Activated CD4-positive, alpha-beta memory T cell treated with anti-CD3 and anti-CD28 coated beads for 36 hours (primary cell): ENCODE results near the gene RING1. TPM values are rescaled to one million over a fixed set of nuclear protein-coding genes. Genes with fewer than 3 reads are reported as not detected.

Experiments
- CTCF ChIA-PET: fragments of 350-600 bp; sonication (Branson Sonifier 250); formaldehyde crosslinking; loops from one replicate; lab custom pipeline; 2021; ENCODE audit warnings: antibody characterized with exemption, inconsistent platforms; lab: Charles Lee
- POLR2A ChIA-PET: fragments of 350-600 bp; sonication (Branson Sonifier 250); formaldehyde crosslinking; loops from one replicate; lab custom pipeline; 2021; ENCODE audit warnings: antibody characterized with exemption; lab: Charles Lee
- DNase-seq: peaks from one replicate; pipeline ENCODE4 v3.0.0-alpha.2; 2020
- H3K27ac Mint-ChIP-seq: one replicate; pipeline ENCODE4 v1.8.0; 2021; ENCODE audit warnings: mixed read lengths
- H3K27me3 Mint-ChIP-seq: one replicate; pipeline ENCODE4 v1.8.0; 2021; ENCODE audit warnings: mixed read lengths
- H3K36me3 Mint-ChIP-seq: one replicate; pipeline ENCODE4 v1.8.0; 2021; ENCODE audit warnings: mixed read lengths
- H3K4me1 Mint-ChIP-seq: one replicate; pipeline ENCODE4 v1.8.0; 2021; ENCODE audit warnings: low read depth, mixed read lengths
- H3K4me3 Mint-ChIP-seq: one replicate; pipeline ENCODE4 v1.8.0; 2021; ENCODE audit warnings: mild to moderate bottlenecking, mixed read lengths
- H3K9me3 Mint-ChIP-seq: one replicate; pipeline ENCODE4 v1.8.0; 2021; ENCODE audit warnings: mixed read lengths
- intact Hi-C: fragments of 100-400 bp; cut with micrococcal nuclease; formaldehyde crosslinking; loops from one replicate; pipeline ENCODE4 v1.15.1; 2023
- total RNA-seq, 2 experiments: library from RNA; stranded (reverse); gene quantifications; one replicate each; pipeline ENCODE4 v1.2.3, GENCODE V29; 2021

The RING1 gene
- total RNA-seq, 2 experiments from 2014 or later: 25.4 to 28.4 TPM

GRCh38 chr6:33241968-33242367, 33.7 kb downstream of the RING1 start:
- ChIA-PET CTCF (interaction anchor here (1.7 kb wide), 1 partner anchor 81 kb away, joined by 5 read pairs; no protein-coding TSS in a partner anchor), POLR2A (no interaction called here)
- no peak overlapping the region for H3K4me3 Mint-ChIP-seq
- intact Hi-C loops: loop anchor here (1.0 kb wide), 1 partner anchor 37 kb away; no protein-coding TSS in a partner anchor
- H3K27ac Mint-ChIP-seq: peak overlapping the region; percentile 1
- no peaks in the 10 kb centered on the region for H3K36me3 Mint-ChIP-seq
- DNase-seq: no peak
- peaks cover 7% of the 10 kb centered on the region for H3K27me3 Mint-ChIP-seq
- H3K9me3 Mint-ChIP-seq: no peaks in the 10 kb centered on the region
- peaks cover 9% of the 10 kb centered on the region for H3K4me1 Mint-ChIP-seq

- no peak overlapping the region for H3K4me3 Mint-ChIP-seq
- no peak for DNase-seq
- ChIA-PET CTCF (no interaction called here), POLR2A (interaction anchor here (0.7 kb wide), 1 partner anchor 46 kb away, joined by 4 read pairs; no protein-coding TSS in a partner anchor)
- H3K27ac Mint-ChIP-seq: no peak overlapping the region
- intact Hi-C loops: no loop called here
- peaks cover 14% of the 10 kb centered on the region for H3K4me1 Mint-ChIP-seq
- H3K9me3 Mint-ChIP-seq: no peaks in the 10 kb centered on the region
- no peaks in the 10 kb centered on the region for H3K36me3 Mint-ChIP-seq
- H3K27me3 Mint-ChIP-seq: peaks cover 7% of the 10 kb centered on the region
Measured at GRCh38 chr6:33243476-33243875, 35.2 kb downstream of the RING1 start.

GRCh38 chr6:33247977-33248642, 39.8 kb downstream of the RING1 start:
- ChIA-PET CTCF (interaction anchor here (0.6 to 8.1 kb wide), 43 partner anchors 9 to 378 kb away, joined by 3 to 101 read pairs (median 5); partner anchors contain the start of genes B3GALT4, HLA-DMB, HSD17B8 and RGL2), POLR2A (interaction anchor here (0.7 to 3.2 kb wide), 9 partner anchors 23 to 353 kb away, joined by 3 to 13 read pairs (median 6); partner anchors contain the start of genes B3GALT4, HSD17B8, RING1 and RPS18)
- intact Hi-C loops: loop anchor here (1.0 to 2.0 kb wide), 2 partner anchors 87 to 233 kb away; no protein-coding TSS in a partner anchor
- Mint-ChIP-seq H3K4me3 (peak overlapping the region; percentile 88), H3K9me3 (no peaks in the 10 kb centered on the region), H3K27me3 (peaks cover 3% of the 10 kb centered on the region), H3K27ac (peak overlapping the region; percentile 90), H3K36me3 (peaks cover 28% of the 10 kb centered on the region), H3K4me1 (peaks cover 43% of the 10 kb centered on the region)
- peak; percentile 94 for DNase-seq

GRCh38 chr6:33248643-33248931, 40.3 kb downstream of the RING1 start:
- peak overlapping the region; percentile 88 for H3K4me3 Mint-ChIP-seq
- intact Hi-C loops: loop anchor here (1.0 to 2.0 kb wide), 2 partner anchors 87 to 234 kb away; no protein-coding TSS in a partner anchor
- H3K27ac Mint-ChIP-seq: peak overlapping the region; percentile 90
- H3K4me1 Mint-ChIP-seq: peaks cover 43% of the 10 kb centered on the region
- peaks cover 28% of the 10 kb centered on the region for H3K36me3 Mint-ChIP-seq
- POLR2A ChIA-PET: interaction anchor here (1.0 to 3.2 kb wide), 8 partner anchors 23 to 354 kb away, joined by 3 to 13 read pairs (median 6); partner anchors contain the start of genes B3GALT4, RING1, RPS18 and VPS52
- peaks cover 3% of the 10 kb centered on the region for H3K27me3 Mint-ChIP-seq
- DNase-seq: no peak
- CTCF ChIA-PET: interaction anchor here (0.6 to 8.1 kb wide), 42 partner anchors 9 to 378 kb away, joined by 3 to 101 read pairs (median 5); partner anchors contain the start of genes B3GALT4, HLA-DMB, HLA-DPB1 and HSD17B8
- H3K9me3 Mint-ChIP-seq: no peaks in the 10 kb centered on the region

GRCh38 chr6:33248932-33249731, 40.8 kb downstream of the RING1 start:
- Mint-ChIP-seq H3K4me1 (peaks cover 43% of the 10 kb centered on the region), H3K36me3 (peaks cover 28% of the 10 kb centered on the region), H3K4me3 (peak overlapping the region; percentile 88), H3K9me3 (no peaks in the 10 kb centered on the region), H3K27me3 (peaks cover 3% of the 10 kb centered on the region), H3K27ac (peak overlapping the region; percentile 90)
- peak; percentile 99 for DNase-seq
- CTCF ChIA-PET: interaction anchor here (0.6 to 8.1 kb wide), 43 partner anchors 8 to 315 kb away, joined by 3 to 101 read pairs (median 4); partner anchors contain the start of genes B3GALT4, HLA-DMB, HLA-DPB1 and RGL2
- POLR2A ChIA-PET: interaction anchor here (0.7 to 3.2 kb wide), 12 partner anchors 12 to 354 kb away, joined by 3 to 13 read pairs (median 6); partner anchors contain the start of genes B3GALT4, HSD17B8, RING1 and RPS18
- intact Hi-C loops: loop anchor here (1.0 to 2.0 kb wide), 9 partner anchors 22 to 234 kb away; partner anchors contain the start of genes KIFC1, PFDN6, RXRB and SLC39A7

- Mint-ChIP-seq H3K4me1 (peaks cover 43% of the 10 kb centered on the region), H3K9me3 (no peaks in the 10 kb centered on the region), H3K27ac (peak overlapping the region; percentile 85), H3K36me3 (peaks cover 29% of the 10 kb centered on the region), H3K4me3 (peak overlapping the region; percentile 88), H3K27me3 (peaks cover 3% of the 10 kb centered on the region)
- ChIA-PET CTCF (interaction anchor here (0.7 to 8.1 kb wide), 22 partner anchors 8 to 316 kb away, joined by 3 to 101 read pairs (median 5); partner anchors contain the start of genes B3GALT4, RGL2, RING1 and RPS18), POLR2A (interaction anchor here (0.9 to 3.2 kb wide), 12 partner anchors 11 to 278 kb away, joined by 5 to 16 read pairs (median 8); partner anchors contain the start of genes B3GALT4, HSD17B8, PFDN6 and RGL2)
- DNase-seq: peak; percentile 55
- intact Hi-C loops: loop anchor here (1.0 to 2.0 kb wide), 8 partner anchors 21 to 235 kb away; partner anchors contain the start of genes KIFC1, PFDN6, RXRB and SLC39A7
Measured at GRCh38 chr6:33249732-33250630, 41.7 kb downstream of the RING1 start.

GRCh38 chr6:33250731-33251130, 42.4 kb downstream of the RING1 start:
- H3K4me3 Mint-ChIP-seq: peak overlapping the region; percentile 88
- intact Hi-C loops: no loop called here
- peaks cover 31% of the 10 kb centered on the region for H3K36me3 Mint-ChIP-seq
- POLR2A ChIA-PET: interaction anchor here (0.6 to 3.2 kb wide), 10 partner anchors 11 to 334 kb away, joined by 5 to 16 read pairs (median 8); partner anchors contain the start of genes B3GALT4, HSD17B8, PFDN6 and RGL2
- CTCF ChIA-PET: interaction anchor here (1.0 to 8.1 kb wide), 9 partner anchors 20 to 132 kb away, joined by 3 to 101 read pairs (median 8); partner anchors contain the start of genes B3GALT4, RGL2, RPS18 and VPS52
- DNase-seq: no peak
- H3K27me3 Mint-ChIP-seq: peaks cover 3% of the 10 kb centered on the region
- no peaks in the 10 kb centered on the region for H3K9me3 Mint-ChIP-seq
- peaks cover 43% of the 10 kb centered on the region for H3K4me1 Mint-ChIP-seq
- H3K27ac Mint-ChIP-seq: peak overlapping the region; percentile 85

GRCh38 chr6:33251395-33252012, 43.2 kb downstream of the RING1 start:
- Mint-ChIP-seq H3K4me1 (peaks cover 43% of the 10 kb centered on the region), H3K36me3 (peaks cover 32% of the 10 kb centered on the region), H3K4me3 (no peak overlapping the region), H3K27ac (peak overlapping the region; percentile 64), H3K9me3 (no peaks in the 10 kb centered on the region), H3K27me3 (peaks cover 3% of the 10 kb centered on the region)
- DNase-seq: peak; percentile 37
- CTCF ChIA-PET: interaction anchor here (0.7 to 8.1 kb wide), 6 partner anchors 20 to 216 kb away, joined by 3 to 101 read pairs (median 4); partner anchors contain the start of genes B3GALT4, RPS18 and VPS52
- intact Hi-C loops: no loop called here
- POLR2A ChIA-PET: interaction anchor here (0.6 to 1.8 kb wide), 5 partner anchors 20 to 335 kb away, joined by 5 to 16 read pairs (median 8); partner anchors contain the start of genes HSD17B8, RGL2, RPS18 and VPS52

- ChIA-PET POLR2A (no interaction called here), CTCF (no interaction called here)
- no peak overlapping the region for H3K4me3 Mint-ChIP-seq
- intact Hi-C loops: no loop called here
- no peak for DNase-seq
- H3K27ac Mint-ChIP-seq: peak overlapping the region; percentile 57
- H3K4me1 Mint-ChIP-seq: peaks cover 43% of the 10 kb centered on the region
- peaks cover 33% of the 10 kb centered on the region for H3K36me3 Mint-ChIP-seq
- no peaks in the 10 kb centered on the region for H3K27me3 Mint-ChIP-seq
- no peaks in the 10 kb centered on the region for H3K9me3 Mint-ChIP-seq
Measured at GRCh38 chr6:33252759-33253158, 44.5 kb downstream of the RING1 start.

- POLR2A ChIA-PET: no interaction called here
- Mint-ChIP-seq H3K4me3 (no peak overlapping the region), H3K27me3 (no peaks in the 10 kb centered on the region), H3K27ac (no peak overlapping the region), H3K4me1 (peaks cover 30% of the 10 kb centered on the region), H3K9me3 (no peaks in the 10 kb centered on the region), H3K36me3 (peaks cover 40% of the 10 kb centered on the region)
- DNase-seq: no peak
- CTCF ChIA-PET: interaction anchor here (1.1 kb wide), 1 partner anchor 93 kb away, joined by 3 read pairs; no protein-coding TSS in a partner anchor
- intact Hi-C loops: no loop called here
Measured at GRCh38 chr6:33254591-33254990, 46.3 kb downstream of the RING1 start.
